Measurements from ENCODE around the gene ARF4.

DNA sequence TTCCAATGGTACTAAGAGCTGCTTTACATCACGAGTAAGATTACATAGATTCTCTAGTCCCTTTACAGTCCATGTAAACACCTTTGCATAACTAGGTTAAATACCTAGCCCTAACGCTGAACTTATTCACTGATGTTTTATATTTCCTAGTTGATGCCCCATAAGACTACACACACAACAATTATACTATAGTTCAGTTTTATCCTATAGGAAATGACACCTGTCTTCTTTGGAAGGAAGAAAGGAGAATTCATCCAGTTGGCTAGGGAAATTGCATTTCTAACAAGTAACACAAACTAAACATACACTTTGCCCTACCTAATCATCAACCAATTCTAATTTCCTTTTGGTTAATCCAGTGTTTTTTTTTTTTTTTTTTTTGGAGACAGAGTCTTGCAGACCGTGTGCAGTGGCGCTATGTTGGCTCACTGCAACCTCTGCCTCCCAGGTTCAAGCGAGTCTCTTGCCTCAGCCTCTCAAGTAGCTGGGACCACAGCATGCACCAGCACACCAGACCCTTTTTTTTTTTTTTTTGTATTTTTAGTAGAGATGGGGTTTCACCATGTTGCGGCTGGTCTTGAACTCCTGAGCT, 27.2 kb downstream of the ARF4 start:
- TF ChIP-seq TEAD4 (IDR thresholded peaks at IDR 0.05): no peak
- TF ChIP-seq YY1 (IDR thresholded peaks at IDR 0.05; ENCODE audit: low read depth): no peak
- no peak for TF ChIP-seq EP300 (IDR thresholded peaks at IDR 0.05; ENCODE audit: borderline replicate concordance)

Data from Ishikawa (cell line).